Stimulated activated CD4-positive, alpha-beta T cell treated with anti-CD3 and anti-CD28 coated beads, Interleukin-4, amount 100 ng/mL, for 48 hours (primary cell): ENCODE measurements around the gene PLCH2.
"Not testable (repeated sequence)": the region's sequence is repeated elsewhere in the genome, so short reads cannot be mapped to it uniquely, and the experiment has no call there.

Experiments
- DNase-seq, 2 donors: peaks; one replicate each; pipeline ENCODE4 v3.0.0-alpha.2; 2020; ENCODE audit warnings: low read depth in 2 of 2

Gene PLCH2

GRCh38 chr1:2443277-2444137 lies 32.6 kb upstream of the PLCH2 start:
- no peak for DNase-seq

GRCh38 chr1:2444138-2444591 lies 31.9 kb upstream of the PLCH2 start:
- no peak for DNase-seq

GRCh38 chr1:2445162-2445822 lies 30.8 kb upstream of the PLCH2 start:
- DNase-seq: no peak

- no peak for DNase-seq
These were observed 30.3 kb upstream of the PLCH2 start for GRCh38 chr1:2445823-2446215.

GRCh38 chr1:2446394-2446793 lies 29.7 kb upstream of the PLCH2 start:
- no peak for DNase-seq

- DNase-seq: no peak
These were observed 29.2 kb upstream of the PLCH2 start for GRCh38 chr1:2446861-2447260.

GRCh38 chr1:2447276-2448097 lies 28.6 kb upstream of the PLCH2 start:
- no peak for DNase-seq

- DNase-seq: no peak
These were observed 28.0 kb upstream of the PLCH2 start for GRCh38 chr1:2448098-2448445.

GRCh38 chr1:2449636-2450454 lies 26.2 kb upstream of the PLCH2 start:
- DNase-seq: no peak

- no peak for DNase-seq
These were observed 24.3 kb upstream of the PLCH2 start for GRCh38 chr1:2451741-2452140.

- no peak for DNase-seq
These were observed 23.7 kb upstream of the PLCH2 start for GRCh38 chr1:2452201-2452931.

- DNase-seq: no peak
These were observed 23.2 kb upstream of the PLCH2 start for GRCh38 chr1:2452932-2453315.

GRCh38 chr1:2454227-2454626 lies 21.9 kb upstream of the PLCH2 start:
- no peak for DNase-seq

- DNase-seq: no peak
These were observed 20.3 kb upstream of the PLCH2 start for GRCh38 chr1:2455757-2456156.

GRCh38 chr1:2457444-2457843 lies 18.6 kb upstream of the PLCH2 start:
- DNase-seq: no peak

- DNase-seq: no peak
These were observed 17.4 kb upstream of the PLCH2 start for GRCh38 chr1:2458687-2459086.

- not testable (repeated sequence) for DNase-seq
These were observed 16.9 kb upstream of the PLCH2 start for GRCh38 chr1:2459102-2459753.

GRCh38 chr1:2459757-2460156 lies 16.3 kb upstream of the PLCH2 start:
- no peak for DNase-seq

GRCh38 chr1:2460203-2460602 lies 15.9 kb upstream of the PLCH2 start:
- DNase-seq: no peak

GRCh38 chr1:2460996-2461751 lies 14.9 kb upstream of the PLCH2 start:
- DNase-seq: no peak
